ENCODE measurements around the gene E2F4. TPM values are rescaled to one million over a fixed set of nuclear protein-coding genes. Genes with fewer than 3 reads are reported as not detected.

E2F4 gene
- total and polyA plus RNA-seq, 8 donors = 14.8 to 61.3 (median 22.8) TPM

GRCh38 chr16:67179421-67180080 is 12.4 kb upstream of the E2F4 start:
- FAIRE-seq (no peak), ATAC-seq (no peak), DNase-seq (peak in 2 of 6 donors; percentile 43 to 70)
- H3K36me3 ChIP-seq = no peaks in the 10 kb centered on the region
- peaks cover 0 to 15% (median 7%) of the 10 kb centered on the region in 3 donors for H3K4me1 ChIP-seq
- H3K27ac ChIP-seq = no peak overlapping the region
- intact Hi-C loops (cut with DNase I) = loop anchor here in 1 of 3 donors (10.0 kb wide), 1 partner anchor 165 kb away; no protein-coding TSS in a partner anchor
- no peak for TF ChIP-seq CTCF (IDR thresholded peaks at IDR 0.05)
- H3K4me3 ChIP-seq = no peak overlapping the region
- no peaks in the 10 kb centered on the region for H3K9me3 ChIP-seq
- no peaks in the 10 kb centered on the region for H3K27me3 ChIP-seq
- 89 to 91% methylated on average over 13 of the region's 13 CpGs for WGBS, 2 donors

GRCh38 chr16:67180166-67180565 is 11.8 kb upstream of the E2F4 start:
- Histone ChIP-seq H3K4me3 (no peak overlapping the region), H3K27ac (no peak overlapping the region), H3K9me3 (no peaks in the 10 kb centered on the region), H3K4me1 (peaks cover 4 to 21% (median 7%) of the 10 kb centered on the region in 3 donors), H3K36me3 (no peaks in the 10 kb centered on the region), H3K27me3 (no peaks in the 10 kb centered on the region)
- WGBS, 2 donors = 84 to 88% methylated on average over 16 of the region's 16 CpGs
- intact Hi-C loops (cut with DNase I) = loop anchor here in 1 of 3 donors (10.0 kb wide), 1 partner anchor 165 kb away; no protein-coding TSS in a partner anchor
- ATAC-seq (no peak), DNase-seq (peak in 2 of 6 donors; percentile 50 to 77), FAIRE-seq (no peak)
- no peak for TF ChIP-seq CTCF (IDR thresholded peaks at IDR 0.05)

- H3K9me3 ChIP-seq = no peaks in the 10 kb centered on the region
- no peak for FAIRE-seq
- H3K4me1 ChIP-seq = peaks cover 4 to 22% (median 12%) of the 10 kb centered on the region in 3 donors
- intact Hi-C loops (cut with DNase I) = loop anchor here in 1 of 3 donors (10.0 kb wide), 1 partner anchor 167 kb away; no protein-coding TSS in a partner anchor
- 57 to 59% methylated on average over 2 of the region's 2 CpGs for WGBS, 2 donors
- H3K27ac ChIP-seq = no peak overlapping the region
- H3K36me3 ChIP-seq = no peaks in the 10 kb centered on the region
- DNase-seq = peak in 1 of 6 donors; percentile 44
- H3K27me3 ChIP-seq = no peaks in the 10 kb centered on the region
- TF ChIP-seq CTCF (IDR thresholded peaks at IDR 0.05) = no peak
- ATAC-seq = no peak
- H3K4me3 ChIP-seq = no peak overlapping the region
Measured at GRCh38 chr16:67181346-67181745, 10.6 kb upstream of the E2F4 start.

GRCh38 chr16:67182288-67182687 is 9.7 kb upstream of the E2F4 start:
- no peak for ATAC-seq
- H3K27ac ChIP-seq = no peak overlapping the region
- H3K36me3 ChIP-seq = no peaks in the 10 kb centered on the region
- H3K27me3 ChIP-seq = no peaks in the 10 kb centered on the region
- FAIRE-seq = no peak
- H3K4me1 ChIP-seq = peaks cover 4 to 22% (median 12%) of the 10 kb centered on the region in 3 donors
- TF ChIP-seq CTCF (IDR thresholded peaks at IDR 0.05) = no peak
- no peak overlapping the region for H3K4me3 ChIP-seq
- 81 to 88% methylated on average over 2 of the region's 2 CpGs for WGBS, 2 donors
- intact Hi-C loops (cut with DNase I) = loop anchor here in 1 of 3 donors (10.0 kb wide), 1 partner anchor 167 kb away; no protein-coding TSS in a partner anchor
- H3K9me3 ChIP-seq = no peaks in the 10 kb centered on the region
- no peak for DNase-seq

GRCh38 chr16:67183284-67183626 is 8.7 kb upstream of the E2F4 start:
- ATAC-seq = no peak
- peak overlapping the region; percentile 52 to 74 (median 64) for H3K4me3 ChIP-seq
- intact Hi-C loops (cut with DNase I) = loop anchor here in 1 of 3 donors (10.0 kb wide), 1 partner anchor 168 kb away; no protein-coding TSS in a partner anchor
- no peak for DNase-seq
- H3K27me3 ChIP-seq = no peaks in the 10 kb centered on the region
- WGBS, 2 donors = 8% methylated on average over 11 of the region's 11 CpGs
- no peaks in the 10 kb centered on the region for H3K36me3 ChIP-seq
- no peak for TF ChIP-seq CTCF (IDR thresholded peaks at IDR 0.05)
- FAIRE-seq = no peak
- peak overlapping the region; percentile 91 to 98 (median 97) for H3K27ac ChIP-seq
- H3K9me3 ChIP-seq = no peaks in the 10 kb centered on the region
- peaks cover 4 to 15% (median 12%) of the 10 kb centered on the region in 3 donors for H3K4me1 ChIP-seq

All from pancreas (tissue), 10 donors.